ENCODE measurements around the gene NGEF.

Gene NGEF

DNA sequence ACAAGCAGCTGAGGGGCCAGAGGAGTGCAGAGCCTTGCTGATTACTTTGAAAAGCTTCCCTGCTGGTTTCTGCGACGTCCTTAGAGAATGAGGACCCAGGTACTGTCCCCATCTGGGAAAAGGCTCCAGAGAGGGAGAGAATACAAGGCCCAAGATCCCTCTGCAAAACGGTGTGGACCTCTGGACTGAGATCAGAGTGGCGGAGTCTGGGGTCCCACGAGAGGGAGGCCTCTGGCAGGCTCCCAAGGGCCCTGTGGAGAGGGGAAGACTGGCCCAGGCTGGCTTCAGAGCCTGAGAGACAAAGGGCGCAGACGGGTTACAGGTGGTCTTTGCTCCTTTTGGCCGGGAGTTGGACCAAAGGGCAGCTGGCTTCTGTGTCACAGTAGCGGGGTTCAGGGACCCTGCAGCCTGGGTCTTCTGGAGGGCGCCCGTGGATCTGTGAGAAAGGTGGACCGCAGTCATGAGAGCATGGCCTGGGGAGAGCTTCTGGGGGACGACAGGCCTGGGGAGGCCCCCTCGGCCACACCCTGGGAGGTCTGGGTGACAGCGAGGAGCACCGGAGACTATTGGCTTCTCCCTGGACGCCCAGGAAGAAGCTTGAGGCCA, 142.2 kb downstream of the NGEF start:
- TF ChIP-seq, protein P1, sequence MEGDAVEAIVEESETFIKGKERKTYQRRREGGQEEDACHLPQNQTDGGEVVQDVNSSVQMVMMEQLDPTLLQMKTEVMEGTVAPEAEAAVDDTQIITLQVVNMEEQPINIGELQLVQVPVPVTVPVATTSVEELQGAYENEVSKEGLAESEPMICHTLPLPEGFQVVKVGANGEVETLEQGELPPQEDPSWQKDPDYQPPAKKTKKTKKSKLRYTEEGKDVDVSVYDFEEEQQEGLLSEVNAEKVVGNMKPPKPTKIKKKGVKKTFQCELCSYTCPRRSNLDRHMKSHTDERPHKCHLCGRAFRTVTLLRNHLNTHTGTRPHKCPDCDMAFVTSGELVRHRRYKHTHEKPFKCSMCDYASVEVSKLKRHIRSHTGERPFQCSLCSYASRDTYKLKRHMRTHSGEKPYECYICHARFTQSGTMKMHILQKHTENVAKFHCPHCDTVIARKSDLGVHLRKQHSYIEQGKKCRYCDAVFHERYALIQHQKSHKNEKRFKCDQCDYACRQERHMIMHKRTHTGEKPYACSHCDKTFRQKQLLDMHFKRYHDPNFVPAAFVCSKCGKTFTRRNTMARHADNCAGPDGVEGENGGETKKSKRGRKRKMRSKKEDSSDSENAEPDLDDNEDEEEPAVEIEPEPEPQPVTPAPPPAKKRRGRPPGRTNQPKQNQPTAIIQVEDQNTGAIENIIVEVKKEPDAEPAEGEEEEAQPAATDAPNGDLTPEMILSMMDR (IDR thresholded peaks at IDR 0.05; ENCODE audit: borderline replicate concordance, insufficient read depth, low read depth, low read length): no peak

DNA sequence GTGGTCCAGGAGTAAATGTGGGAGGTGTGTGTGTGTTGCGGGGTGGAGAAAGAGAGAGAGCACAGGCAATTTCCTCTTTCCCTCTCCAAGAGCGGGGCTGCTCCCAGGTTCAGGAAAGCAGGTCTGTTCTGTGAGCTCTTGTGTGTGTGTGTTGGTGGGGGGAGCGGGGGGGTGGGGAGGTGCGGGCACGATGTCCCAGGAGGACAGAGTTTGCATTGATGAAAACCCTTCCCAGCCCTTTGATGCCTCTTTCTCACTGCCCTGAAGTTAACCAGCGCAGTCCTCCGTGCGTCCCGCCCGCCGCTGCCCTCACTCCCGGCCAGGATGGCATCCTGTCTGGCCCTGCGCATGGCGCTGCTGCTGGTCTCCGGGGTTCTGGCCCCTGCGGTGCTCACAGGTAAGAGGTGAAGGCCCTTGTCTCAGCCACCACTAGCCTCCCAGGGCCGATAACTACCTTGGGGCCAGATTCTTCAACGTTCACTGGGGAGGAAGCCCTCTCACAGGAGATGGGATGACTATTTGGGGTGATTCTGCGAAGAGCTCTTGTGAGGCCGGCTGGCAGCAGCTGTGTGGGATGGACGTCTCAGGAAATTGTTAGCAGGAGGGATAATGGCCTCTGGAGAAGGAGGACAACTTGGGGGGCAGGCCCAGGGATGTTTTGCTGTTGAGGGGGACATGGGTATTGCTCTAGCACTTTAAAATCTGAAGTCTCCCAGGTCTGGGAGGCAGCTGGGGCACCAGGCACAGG, 142.9 kb downstream of the NGEF start, which contains the start of gene SNORC:
SNORC (plus strand) TSS at position 247 of the 748 bp plus-strand sequence; CDS start at position 325, 78 bp downstream.
- TF ChIP-seq, protein P1 (IDR thresholded peaks at IDR 0.05; ENCODE audit: borderline replicate concordance, insufficient read depth, low read depth, low read length): no peak
- H3K4me3 ChIP-seq (ENCODE audit: low read depth, low read length): no peak within 1 kb of the TSS

More for the DNA sequence above, 142.2 kb downstream of the NGEF start:
- no peak overlapping the region for H3K4me3 ChIP-seq (ENCODE audit: low read depth, low read length)

DNA sequence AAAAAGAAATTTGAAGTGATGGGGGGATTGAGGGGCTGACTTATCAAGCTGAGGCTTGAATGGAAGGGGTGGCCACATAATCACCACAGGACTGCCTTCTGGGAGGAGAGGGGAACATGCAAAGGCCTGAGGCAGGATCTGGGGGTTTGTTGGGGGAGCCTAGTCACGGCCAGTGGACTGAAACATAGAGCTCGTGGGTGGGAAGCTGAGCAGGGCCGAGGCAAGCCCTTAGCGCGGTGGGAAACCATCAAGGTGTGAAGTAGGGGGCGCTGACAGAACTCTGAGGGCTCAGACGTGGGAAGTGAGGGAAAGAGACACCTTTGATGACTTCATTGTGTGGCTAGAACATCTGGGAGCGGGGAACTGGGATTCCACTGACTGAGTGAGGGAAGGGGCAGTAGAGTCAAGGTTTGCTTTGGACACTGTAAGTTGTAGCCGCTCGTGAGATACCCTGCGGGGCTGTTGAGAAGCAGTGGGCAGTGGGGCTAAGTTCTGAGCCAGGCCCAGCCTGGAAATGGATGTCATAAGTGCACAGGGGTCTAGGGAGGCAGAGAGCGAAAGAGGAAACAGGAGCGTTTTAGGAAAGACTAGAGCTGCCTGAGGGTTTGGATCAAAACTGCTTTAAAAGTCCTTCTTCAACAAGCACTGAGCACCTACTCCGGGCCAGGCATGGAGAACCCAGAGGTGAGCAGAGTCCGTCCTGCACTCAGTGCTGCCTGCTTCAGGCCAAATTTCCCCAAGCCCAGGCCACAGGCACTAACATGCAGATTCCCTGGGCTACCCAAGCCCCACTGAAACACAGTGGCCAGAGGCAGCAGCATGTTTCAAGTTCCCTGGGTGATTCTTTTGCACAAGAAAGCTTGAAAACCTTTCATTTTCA, 143.7 kb downstream of the NGEF start:
- TF ChIP-seq, protein P1 (IDR thresholded peaks at IDR 0.05; ENCODE audit: borderline replicate concordance, insufficient read depth, low read depth, low read length): no peak
- H3K4me3 ChIP-seq (ENCODE audit: low read depth, low read length): no peak overlapping the region

DNA sequence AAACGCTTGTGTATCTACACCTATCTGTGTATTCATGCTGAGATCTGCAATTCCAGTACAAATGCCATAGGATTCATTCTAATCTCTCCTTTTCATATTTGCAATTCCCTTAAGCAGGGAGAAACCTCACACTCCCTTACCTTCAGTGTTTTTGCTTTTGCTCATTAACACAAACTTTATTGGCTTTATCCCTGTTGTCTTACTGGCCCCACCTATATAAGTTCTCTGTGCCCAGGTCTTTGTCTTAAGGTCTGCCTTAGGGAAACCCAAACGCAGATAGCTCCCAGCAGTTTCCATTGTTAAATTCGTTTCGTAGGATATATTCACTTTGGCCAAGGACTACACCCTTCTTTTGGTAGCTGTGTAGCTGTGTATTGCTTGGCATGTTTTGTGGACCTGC, 147.0 kb downstream of the NGEF start:
- TF ChIP-seq, protein P1 (IDR thresholded peaks at IDR 0.05; ENCODE audit: borderline replicate concordance, insufficient read depth, low read depth, low read length): no peak

DNA sequence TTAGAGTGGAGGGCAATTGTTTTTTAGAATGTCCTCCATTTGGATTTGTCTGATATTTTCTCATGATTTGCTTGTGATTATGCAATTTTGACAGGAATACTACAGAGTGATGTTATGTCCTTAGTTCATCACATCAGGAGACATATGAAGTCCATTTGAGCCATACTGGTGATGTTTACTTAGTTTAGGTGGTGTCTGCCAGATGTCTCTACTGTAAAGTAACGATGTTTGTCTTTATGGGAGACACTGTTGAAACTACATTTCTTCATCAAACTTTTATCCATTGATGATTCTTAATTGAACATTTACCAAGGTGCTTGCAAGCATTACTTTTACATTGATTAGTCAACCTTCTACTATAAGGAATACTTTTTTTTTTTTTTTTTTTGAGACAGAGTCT, 147.9 kb downstream of the NGEF start:
- TF ChIP-seq, protein P1 (IDR thresholded peaks at IDR 0.05; ENCODE audit: borderline replicate concordance, insufficient read depth, low read depth, low read length): no peak
- no peak overlapping the region for H3K4me3 ChIP-seq (ENCODE audit: low read depth, low read length)

More for the DNA sequence above, 147.0 kb downstream of the NGEF start:
- no peak overlapping the region for H3K4me3 ChIP-seq (ENCODE audit: low read depth, low read length)

DNA sequence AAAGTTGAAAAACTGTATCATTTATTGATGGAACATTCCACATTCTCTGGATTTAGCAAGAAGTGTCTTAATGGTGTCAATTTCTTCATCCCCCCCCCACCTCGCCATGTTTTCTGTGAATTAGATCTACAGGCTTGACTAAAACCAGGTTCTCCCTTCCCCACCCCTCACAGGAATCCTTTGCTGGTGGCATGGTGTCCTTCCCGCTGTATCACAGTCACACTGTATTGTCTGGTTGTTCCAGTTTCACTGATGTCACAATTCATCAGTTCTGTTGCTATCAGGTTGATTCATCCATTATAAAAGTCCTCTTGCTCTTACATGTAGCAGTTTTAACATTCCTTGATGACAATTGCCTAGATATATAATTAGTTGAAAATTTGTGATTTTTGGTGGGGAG, 149.1 kb downstream of the NGEF start:
- TF ChIP-seq, protein P1 (IDR thresholded peaks at IDR 0.05; ENCODE audit: borderline replicate concordance, insufficient read depth, low read depth, low read length): no peak

More for the DNA sequence above, 149.1 kb downstream of the NGEF start:
- no peak overlapping the region for H3K4me3 ChIP-seq (ENCODE audit: low read depth, low read length)
